ENCODE data around the gene BOLA3. TPM values are rescaled to one million over a fixed set of nuclear protein-coding genes. Genes with fewer than 3 reads are reported as not detected.
A peak's percentile ranks its signal among the peaks of the same experiment; 100 is the strongest.

The BOLA3 gene
- total and polyA plus RNA-seq, 2 of the 4 experiments (the other 2 are of a cell fraction) = 13.3 to 39.5 TPM

DNA sequence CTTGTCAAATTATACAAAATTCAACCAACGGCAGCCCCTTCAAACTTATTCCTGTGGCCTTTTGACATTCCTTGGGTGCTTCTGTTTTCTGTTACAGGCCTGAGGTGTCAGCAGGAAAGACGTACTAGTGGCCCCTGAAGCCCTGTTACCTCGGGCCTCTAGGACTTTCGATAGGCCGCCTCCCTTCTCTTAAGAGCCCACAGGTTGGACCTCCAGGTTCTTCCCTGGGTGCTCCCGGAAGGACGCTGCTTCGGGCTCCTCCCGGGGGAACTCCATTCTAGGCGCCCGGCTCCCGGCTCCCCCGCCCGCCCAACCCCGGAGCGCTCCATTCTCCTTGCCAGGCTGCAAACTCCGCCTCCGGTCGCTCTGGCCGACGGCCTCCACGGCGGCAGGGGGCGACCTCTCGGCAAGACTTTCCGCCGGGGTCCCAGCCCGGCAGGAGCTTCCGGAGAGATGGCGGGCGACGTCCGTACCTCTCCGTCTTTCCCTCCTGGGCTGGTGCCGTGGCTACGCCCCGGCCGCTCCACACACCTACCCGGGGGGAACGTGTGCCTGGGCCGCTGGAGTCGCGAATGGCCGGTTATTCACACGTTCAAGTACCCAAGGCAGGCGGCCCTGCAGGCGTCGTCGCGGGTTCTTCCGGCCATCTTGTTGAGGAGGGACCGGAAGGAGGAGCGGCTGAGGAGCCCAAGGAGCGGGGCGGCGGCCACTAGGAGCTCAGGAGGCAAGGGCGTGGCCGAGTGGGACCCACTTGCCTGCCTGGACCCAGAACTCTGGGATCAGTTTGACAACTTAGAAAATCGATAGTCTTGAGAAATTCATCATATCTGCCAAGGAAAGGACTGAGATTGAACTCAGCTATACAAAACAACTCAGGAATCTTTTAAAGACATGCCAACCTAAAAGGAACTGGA lies 27.5 kb downstream of the BOLA3 start (continued):
- TF ChIP-seq MAZ (IDR thresholded peaks at IDR 0.05; ENCODE audit: borderline replicate concordance, low read depth, low read length) (peak; percentile 6; the same call in 1 of the 2 replicates), MAFK (IDR thresholded peaks at IDR 0.05; ENCODE audit: low read depth, low read length) (no peak), FOS (IDR thresholded peaks at IDR 0.05; ENCODE audit: low read depth, low read length) (no peak)

DNA sequence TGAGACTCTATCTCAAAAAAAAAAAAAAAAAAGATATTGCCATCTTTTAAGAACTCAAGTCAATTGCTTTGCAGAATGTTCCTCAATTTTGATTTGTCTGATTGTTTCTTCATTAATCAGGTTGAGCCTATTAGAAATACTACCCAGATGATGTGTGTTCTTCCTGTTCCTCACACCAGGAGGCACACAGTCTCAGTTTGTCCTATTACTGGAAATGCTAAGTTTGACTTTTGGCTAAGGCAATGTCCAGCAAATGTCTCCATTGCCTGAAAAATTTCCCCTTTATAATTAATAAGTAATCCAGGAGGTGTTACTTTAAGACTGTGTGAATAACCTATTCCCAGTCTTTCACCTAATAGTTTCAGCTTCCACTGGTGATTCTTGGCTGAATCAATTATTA lies 28.4 kb downstream of the BOLA3 start:
- intact Hi-C loops (cut with micrococcal nuclease) = no loop called here
- Histone ChIP-seq H3K36me3 (ENCODE audit: control insufficient read depth, insufficient read depth, low read length) (no peaks in the 10 kb centered on the region), H2BK120ac (ENCODE audit: low read depth, low read length) (no peak overlapping the region), H3K4me1 (ENCODE audit: control insufficient read depth, insufficient read depth, low read length) (no peaks in the 10 kb centered on the region), H3K9ac (ENCODE audit: low read depth, low read length) (no peak overlapping the region), H3K79me1 (ENCODE audit: low read depth in 1 of 2, low read length in 2 of 2) (no peaks in the 10 kb centered on the region), H3K4me2 (ENCODE audit: low read depth, low read length) (no peak overlapping the region), H4K91ac (ENCODE audit: insufficient read depth, low read depth, low read length) (no peak overlapping the region), H2AFZ (replicated peaks; ENCODE audit: low read length, poor library complexity) (no peak overlapping the region), H2BK15ac (ENCODE audit: low read depth, low read length) (no peak overlapping the region), H3K9me1 (ENCODE audit: insufficient read depth, low read length) (no peaks in the 10 kb centered on the region), H2AK9ac (replicated peaks; ENCODE audit: low read depth, low read length, poor library complexity) (no peak overlapping the region), H3K4ac (ENCODE audit: low read depth, low read length) (no peak overlapping the region), H4K5ac (ENCODE audit: low read depth, low read length) (no peak overlapping the region), H3K23ac (ENCODE audit: low read depth, low read length) (no peak overlapping the region), H3K56ac (ENCODE audit: extremely low read depth, insufficient read depth, low read length) (no peak overlapping the region), H3K27me3 (ENCODE audit: control insufficient read depth, insufficient read depth, low read length) (no peaks in the 10 kb centered on the region), H3K14ac (replicated peaks; ENCODE audit: low read depth, low read length) (no peak overlapping the region), H3K18ac (ENCODE audit: low read depth, low read length) (no peak overlapping the region), H3K27ac (ENCODE audit: insufficient read depth, low read length) (no peak overlapping the region), H2AK5ac (ENCODE audit: low read depth, low read length) (no peak overlapping the region), H4K8ac (ENCODE audit: low read depth in 2 of 2, low read length in 2 of 2) (no peak overlapping the region; a peak in 1 of 4 replicates), H4K20me1 (ENCODE audit: insufficient read depth, low read length) (no peaks in the 10 kb centered on the region), H3K9me3 (ENCODE audit: control insufficient read depth, insufficient read depth, low read length) (peaks cover 2% of the 10 kb centered on the region; the same call in 1 of the 2 replicates), H2BK20ac (ENCODE audit: low read depth, low read length) (no peak overlapping the region), H3K4me3 (ENCODE audit: insufficient read depth, low read depth, low read length) (no peak overlapping the region), H2BK5ac (ENCODE audit: low read depth, low read length, poor library complexity, severe bottlenecking) (no peak overlapping the region)
- POLR2A ChIA-PET (ENCODE audit: unreplicated experiment) = no interaction called here
- CTCF ChIA-PET = no interaction called here
- dilution Hi-C loops (cut with HindIII; ENCODE audit: low sequenced_read_pairs, unreplicated experiment) = loop anchor here (25.0 kb wide), 1 partner anchor 282 kb away; the partner anchor contains the start of gene STAMBP
- TF ChIP-seq SMC3 (IDR thresholded peaks at IDR 0.05; ENCODE audit: low read depth, low read length) (no peak), MXI1 (IDR thresholded peaks at IDR 0.05; ENCODE audit: borderline replicate concordance, low read depth, low read length) (no peak), RFX5 (IDR thresholded peaks at IDR 0.05; ENCODE audit: low read depth, low read length) (no peak), MAZ (IDR thresholded peaks at IDR 0.05; ENCODE audit: borderline replicate concordance, low read depth, low read length) (no peak), CHD1 (IDR thresholded peaks at IDR 0.05; ENCODE audit: low read depth, low read length) (no peak), RAD21 (IDR thresholded peaks at IDR 0.05; ENCODE audit: low read length) (no peak), FOS (IDR thresholded peaks at IDR 0.05; ENCODE audit: low read depth, low read length) (no peak), POLR2A (IDR thresholded peaks at IDR 0.05; ENCODE audit: low read depth, low read length) (no peak), BHLHE40 (IDR thresholded peaks at IDR 0.05; ENCODE audit: low read depth, low read length) (no peak), CEBPB (IDR thresholded peaks at IDR 0.05; ENCODE audit: low read depth, low read length) (no peak)
- TF ChIP-seq, protein P1, sequence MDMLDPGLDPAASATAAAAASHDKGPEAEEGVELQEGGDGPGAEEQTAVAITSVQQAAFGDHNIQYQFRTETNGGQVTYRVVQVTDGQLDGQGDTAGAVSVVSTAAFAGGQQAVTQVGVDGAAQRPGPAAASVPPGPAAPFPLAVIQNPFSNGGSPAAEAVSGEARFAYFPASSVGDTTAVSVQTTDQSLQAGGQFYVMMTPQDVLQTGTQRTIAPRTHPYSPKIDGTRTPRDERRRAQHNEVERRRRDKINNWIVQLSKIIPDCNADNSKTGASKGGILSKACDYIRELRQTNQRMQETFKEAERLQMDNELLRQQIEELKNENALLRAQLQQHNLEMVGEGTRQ (IDR thresholded peaks at IDR 0.05; ENCODE audit: low read depth, low read length) = no peak
- DNase-seq = no peak
- in situ Hi-C loops (cut with MboI; ENCODE audit: low sequenced_read_pairs) = no loop called here
- ATAC-seq (ENCODE audit: low read depth) = no peak
- no TSS peak for BruUV-seq (replicated peaks)
